Vagina (tissue), 2 donors: ENCODE data around the gene PRUNE2.

Experiments
- POLR2A ChIP-seq, 2 donors: fragments of 450-650 bp; IDR thresholded peaks; one replicate each; pipeline ENCODE4 v1.6.1; 2017; ENCODE audit warnings: antibody characterized with exemption in 2 of 2, mild to moderate bottlenecking in 2 of 2, moderate library complexity in 2 of 2
- POLR2AphosphoS5 ChIP-seq, 2 donors: sonication (generic); formaldehyde crosslinking; IDR thresholded peaks; one replicate each; pipeline ENCODE4 v1.9.0; 2017; ENCODE audit warnings: antibody characterized with exemption in 2 of 2, mild to moderate bottlenecking in 2 of 2, low read depth in 1 of 2; ENCODE audit not compliant: insufficient read depth in 1 of 2
- TF ChIP-seq, protein P1 (sequence below), 3 experiments: fragments of 450-650 bp in 2 of 3; fragments of 200-600 bp in 1 of 3; sonication (generic) in 1 of 3; IDR thresholded peaks; one replicate each; pipeline ENCODE4 v1.5.1; 2017 to 2019; ENCODE audit warnings: antibody characterized with exemption in 3 of 3, mild to moderate bottlenecking in 2 of 3, moderate library complexity in 2 of 3

DNA sequence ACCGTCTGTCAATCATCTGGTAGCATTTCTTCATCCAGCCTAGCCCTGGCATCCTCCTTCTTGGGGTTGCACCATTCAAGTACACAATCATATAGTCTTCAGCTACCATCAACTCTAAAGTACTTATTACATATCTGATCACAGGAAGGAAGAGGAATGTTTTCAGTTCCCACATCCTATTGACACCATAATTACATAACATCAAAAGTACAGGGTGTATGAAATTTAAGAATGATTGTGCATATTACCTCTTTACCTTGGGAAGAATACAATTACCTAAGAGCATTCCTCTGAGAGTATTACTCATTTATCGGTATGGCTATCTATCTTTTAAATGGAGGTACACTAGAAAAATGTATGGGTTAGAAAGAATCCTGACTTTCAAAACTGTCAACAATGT lies 268.5 kb downstream of the PRUNE2 start:
- TF ChIP-seq, protein P1, sequence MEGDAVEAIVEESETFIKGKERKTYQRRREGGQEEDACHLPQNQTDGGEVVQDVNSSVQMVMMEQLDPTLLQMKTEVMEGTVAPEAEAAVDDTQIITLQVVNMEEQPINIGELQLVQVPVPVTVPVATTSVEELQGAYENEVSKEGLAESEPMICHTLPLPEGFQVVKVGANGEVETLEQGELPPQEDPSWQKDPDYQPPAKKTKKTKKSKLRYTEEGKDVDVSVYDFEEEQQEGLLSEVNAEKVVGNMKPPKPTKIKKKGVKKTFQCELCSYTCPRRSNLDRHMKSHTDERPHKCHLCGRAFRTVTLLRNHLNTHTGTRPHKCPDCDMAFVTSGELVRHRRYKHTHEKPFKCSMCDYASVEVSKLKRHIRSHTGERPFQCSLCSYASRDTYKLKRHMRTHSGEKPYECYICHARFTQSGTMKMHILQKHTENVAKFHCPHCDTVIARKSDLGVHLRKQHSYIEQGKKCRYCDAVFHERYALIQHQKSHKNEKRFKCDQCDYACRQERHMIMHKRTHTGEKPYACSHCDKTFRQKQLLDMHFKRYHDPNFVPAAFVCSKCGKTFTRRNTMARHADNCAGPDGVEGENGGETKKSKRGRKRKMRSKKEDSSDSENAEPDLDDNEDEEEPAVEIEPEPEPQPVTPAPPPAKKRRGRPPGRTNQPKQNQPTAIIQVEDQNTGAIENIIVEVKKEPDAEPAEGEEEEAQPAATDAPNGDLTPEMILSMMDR (IDR thresholded peaks at IDR 0.05): no peak
- no peak for TF ChIP-seq POLR2A (IDR thresholded peaks at IDR 0.05)
- no peak for TF ChIP-seq POLR2AphosphoS5 (IDR thresholded peaks at IDR 0.05; ENCODE audit: insufficient read depth in 1 of 2, low read depth in 1 of 2)
